ENCODE data around the gene PIEZO2. TPM values are rescaled to one million over a fixed set of nuclear protein-coding genes. Genes with fewer than 3 reads are reported as not detected.
"Not testable (repeated sequence)": the region's sequence is repeated elsewhere in the genome, so short reads cannot be mapped to it uniquely, and the experiment has no call there.

The PIEZO2 gene
- polyA plus RNA-seq, 1 donor, result 19.0 TPM

DNA sequence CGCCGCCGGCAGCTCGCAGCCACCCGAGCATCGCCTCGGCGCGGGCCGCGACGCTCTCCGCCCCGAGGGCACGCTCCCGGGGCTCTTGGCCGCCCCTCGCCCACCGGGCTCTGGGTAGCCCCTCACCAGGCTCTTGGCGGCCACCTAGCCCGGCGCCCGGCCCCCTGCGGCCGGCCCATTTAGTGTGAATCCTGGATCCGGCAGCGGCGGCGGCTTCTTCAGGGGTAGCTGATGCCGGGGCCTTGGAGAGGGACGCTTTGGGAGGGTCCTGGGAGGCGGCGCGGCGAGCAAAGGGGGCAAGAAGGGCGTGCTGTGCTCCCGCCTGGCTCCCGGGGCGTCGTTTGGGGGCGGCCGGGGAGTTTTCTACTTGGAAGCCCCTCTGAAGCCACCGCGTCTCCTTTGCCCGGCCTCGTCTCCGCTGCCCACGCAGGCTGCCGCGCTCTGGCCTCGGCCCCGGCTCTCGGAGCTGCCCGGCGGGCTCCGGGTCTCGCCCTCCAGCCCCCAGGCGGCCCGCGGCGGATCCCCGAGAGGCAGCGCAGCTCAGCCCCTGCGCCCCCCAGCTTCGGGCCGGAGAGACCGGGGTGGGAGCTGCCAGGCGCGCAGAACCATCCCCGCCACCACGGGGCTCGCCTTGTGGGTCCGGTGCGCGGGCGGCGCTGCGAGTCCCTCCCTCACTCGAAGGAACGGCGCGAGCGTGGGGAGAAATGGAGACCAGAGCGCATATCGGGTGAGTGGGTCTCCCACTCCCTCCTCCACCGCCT, 509 bp downstream of the PIEZO2 start:
- no peak for DNase-seq

DNA sequence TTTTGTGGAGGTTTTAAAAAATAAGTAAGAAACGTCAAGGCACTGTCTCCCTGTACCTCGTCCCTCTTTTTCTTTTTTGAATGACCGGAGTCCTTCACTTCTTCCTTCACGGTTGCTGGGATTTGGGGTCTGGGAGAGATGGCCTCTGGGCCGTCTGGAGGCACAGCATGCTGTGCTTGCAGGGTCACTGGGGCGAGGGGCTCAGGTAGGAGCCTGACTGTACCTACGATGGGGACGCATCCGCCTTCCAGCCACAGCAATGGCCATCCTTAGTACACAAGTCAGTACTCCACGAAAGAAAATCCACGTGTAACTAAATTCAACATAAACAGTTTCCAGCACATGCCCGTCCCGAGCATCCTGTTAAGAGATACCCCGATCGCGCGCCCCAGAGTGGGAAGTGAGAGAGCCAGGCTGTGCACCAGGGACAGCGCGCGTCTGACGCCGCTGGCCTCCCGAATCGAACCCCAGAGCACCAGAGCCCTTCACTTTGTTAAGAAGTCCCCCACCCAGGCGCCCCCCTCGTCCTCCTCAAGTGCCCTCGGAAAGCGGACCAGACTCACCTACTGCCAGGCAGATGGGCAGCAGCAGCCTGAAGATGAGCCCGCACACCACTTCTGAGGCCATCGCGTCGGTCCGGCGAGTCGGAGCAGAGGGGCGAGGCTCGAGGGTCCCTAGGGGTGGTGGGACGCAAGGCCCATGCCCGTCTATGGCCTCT, 1.2 kb downstream of the PIEZO2 start:
- DNase-seq, result no peak

DNA sequence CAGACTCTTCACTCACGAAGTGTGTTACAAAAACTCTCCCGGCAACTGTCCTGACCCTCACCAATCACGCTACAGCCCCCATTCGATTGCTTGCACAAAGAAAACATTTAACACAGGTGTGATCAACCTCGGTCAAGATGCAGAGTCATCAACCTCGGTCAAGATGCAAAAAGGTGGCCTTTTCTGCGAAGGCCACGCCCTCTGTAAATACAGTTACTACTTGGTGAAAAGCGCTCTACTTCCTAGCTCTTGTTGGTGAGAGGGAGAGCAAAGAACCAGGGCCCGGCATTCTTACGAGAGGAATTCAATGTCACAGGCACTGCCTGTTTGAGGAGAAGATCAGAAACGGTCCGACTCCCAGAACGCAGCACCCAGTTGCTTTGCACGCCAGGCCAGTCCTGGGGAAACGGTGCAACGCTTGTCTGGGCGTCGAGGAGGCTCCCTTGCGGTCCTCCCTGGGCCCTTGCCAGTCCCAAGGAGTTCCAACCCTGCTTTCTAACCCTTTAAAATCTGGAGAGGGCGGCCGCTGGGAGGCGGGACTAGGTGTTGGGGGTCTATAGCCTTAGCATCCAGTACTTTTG, 1.9 kb downstream of the PIEZO2 start:
- no peak for DNase-seq

DNA sequence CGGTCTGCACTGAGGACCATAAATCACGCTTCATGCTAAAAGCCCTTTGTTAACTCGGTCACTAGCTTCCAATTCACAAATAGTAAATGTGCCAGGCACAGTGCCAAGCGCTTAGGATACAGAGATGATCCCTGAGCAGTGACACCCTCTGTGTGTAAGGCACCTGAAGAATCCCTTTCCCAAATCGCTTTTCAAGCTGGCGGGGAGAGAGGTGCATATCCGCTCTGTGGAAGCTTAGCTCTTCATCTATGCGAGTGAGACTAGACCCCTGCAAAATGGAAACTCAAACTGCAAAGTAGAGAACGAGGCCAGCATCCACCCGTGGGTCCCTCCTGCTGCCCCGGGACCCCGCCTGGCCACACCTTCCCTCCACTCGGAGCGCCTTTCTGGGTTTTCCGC, 2.4 kb downstream of the PIEZO2 start:
- no peak for DNase-seq

DNA sequence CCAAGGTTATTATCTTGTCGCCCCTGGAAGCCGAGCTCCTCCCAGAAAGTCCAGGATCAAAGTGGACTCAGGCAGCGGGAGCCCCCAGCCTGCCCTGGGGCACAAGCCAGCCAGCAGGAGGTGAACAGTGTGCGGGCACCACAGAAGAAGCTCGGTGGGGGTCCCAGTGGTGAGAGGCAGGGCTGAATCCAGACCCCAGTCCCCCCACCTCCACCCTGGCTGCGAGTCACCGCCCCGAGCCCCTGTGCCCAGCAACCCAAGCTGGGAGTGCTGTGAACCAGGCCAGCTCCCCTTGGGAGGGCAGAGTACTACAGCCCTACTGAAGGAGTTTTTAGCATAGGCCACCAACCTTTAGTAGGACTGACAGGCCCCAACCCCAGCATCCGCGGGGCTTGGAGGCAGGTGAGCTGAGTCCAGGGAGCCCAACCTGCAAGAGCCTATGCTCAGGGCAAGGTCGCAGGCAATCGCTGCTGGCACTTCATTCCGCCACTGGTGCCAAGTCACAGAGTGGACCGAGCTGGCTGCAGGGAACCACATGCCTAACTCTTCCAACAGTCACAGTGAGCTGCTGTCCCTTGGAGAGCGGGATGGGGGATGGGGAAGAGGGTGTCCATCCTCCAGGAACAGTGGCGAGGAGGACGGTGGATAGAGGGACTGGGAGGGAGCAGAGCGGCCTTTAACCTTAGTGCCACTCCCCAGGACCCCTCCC, 3.0 kb downstream of the PIEZO2 start:
- no peak for DNase-seq

DNA sequence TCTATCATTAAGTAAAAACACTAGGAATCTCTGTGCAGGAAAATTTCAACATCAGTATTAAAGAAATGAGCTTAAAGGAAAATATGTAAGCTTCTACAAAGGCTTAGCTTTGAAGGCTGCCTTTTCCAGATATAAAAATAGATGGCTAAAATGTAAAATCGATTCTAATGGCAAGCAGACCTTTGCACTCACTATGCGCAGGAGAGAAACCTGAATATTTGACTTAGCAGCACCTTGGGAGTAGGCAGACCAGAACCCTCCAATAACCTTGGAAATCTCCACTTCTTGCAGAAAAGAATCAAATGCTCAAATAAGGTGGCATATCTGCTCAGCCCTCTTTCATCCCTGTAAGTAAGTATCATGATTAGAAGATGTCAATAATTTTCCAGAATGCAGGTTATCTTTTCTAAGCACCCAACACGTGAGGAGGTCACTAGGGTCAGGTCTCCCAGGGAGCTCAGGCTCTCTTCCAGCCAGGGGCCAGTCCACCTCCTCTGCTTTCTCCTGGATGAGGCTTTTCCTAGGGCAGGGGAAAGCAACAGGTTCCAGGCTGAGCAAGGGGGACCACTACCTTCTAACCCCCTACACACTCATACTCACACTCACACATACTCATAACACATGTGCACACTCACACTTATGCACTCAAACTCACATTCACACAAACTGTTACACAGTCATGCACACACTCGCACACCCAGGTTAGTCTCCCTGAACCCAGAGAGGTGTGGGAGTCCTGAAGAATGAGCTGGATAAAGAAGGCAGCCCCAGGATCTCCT, 3.8 kb downstream of the PIEZO2 start:
- no peak for DNase-seq

DNA sequence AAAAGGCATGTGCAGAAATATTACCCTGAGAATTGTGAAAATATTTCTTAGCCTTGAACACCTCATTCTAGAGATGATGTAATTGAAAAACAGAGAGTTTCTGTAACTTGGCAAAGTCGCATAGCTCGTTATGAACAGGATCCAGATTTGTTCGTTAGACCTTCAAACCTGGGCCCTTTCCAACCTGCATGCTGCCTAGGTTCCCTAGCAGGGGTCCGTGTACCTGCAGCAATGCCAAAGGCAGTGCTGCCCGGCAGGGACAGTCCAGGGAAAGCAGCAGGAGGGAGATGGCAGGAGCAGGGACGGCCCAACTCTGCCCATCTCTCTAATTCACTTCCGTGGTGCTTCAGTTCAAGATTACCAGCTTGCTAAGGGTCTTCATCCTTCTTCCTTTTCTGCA, 12.0 kb downstream of the PIEZO2 start:
- DNase-seq, result no peak

DNA sequence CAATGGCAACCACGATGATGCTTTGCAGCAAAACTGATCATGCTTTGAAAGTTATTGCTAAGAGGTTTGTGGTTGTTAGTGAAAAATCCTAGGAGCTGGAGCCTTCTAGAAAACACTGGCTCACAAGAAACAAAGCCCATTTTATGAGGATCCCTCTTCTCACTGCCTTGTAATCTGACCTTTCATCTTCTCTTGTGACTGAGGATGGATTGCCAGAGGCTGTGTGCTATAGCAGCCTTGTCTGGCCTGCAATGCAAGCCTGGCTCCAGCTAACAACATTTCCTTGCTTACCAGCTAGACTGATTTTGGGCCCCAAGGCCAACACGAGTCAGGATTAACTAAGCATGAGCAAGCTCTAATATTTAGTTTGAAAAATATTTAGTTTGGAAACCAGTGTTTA, 13.1 kb downstream of the PIEZO2 start:
- DNase-seq, result no peak

DNA sequence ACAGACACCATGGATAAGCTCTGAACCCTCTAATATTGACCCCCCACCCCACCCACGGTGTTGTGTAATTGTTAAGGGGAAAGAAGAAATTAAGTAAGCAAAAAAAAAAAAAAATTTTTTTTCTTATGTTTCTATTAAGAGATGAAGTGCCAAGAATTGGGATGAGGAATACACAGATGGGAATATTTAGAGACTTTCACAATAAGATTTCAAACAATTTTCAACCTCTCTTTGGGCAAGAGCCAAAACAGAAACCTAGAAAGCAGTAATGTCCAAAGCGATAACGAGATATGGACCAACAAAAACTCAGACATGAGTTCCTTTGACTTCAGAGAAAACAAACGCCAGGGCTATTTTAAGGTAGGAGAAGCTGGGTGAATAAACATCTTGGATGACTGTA, 14.4 kb downstream of the PIEZO2 start:
- DNase-seq, result no peak

DNA sequence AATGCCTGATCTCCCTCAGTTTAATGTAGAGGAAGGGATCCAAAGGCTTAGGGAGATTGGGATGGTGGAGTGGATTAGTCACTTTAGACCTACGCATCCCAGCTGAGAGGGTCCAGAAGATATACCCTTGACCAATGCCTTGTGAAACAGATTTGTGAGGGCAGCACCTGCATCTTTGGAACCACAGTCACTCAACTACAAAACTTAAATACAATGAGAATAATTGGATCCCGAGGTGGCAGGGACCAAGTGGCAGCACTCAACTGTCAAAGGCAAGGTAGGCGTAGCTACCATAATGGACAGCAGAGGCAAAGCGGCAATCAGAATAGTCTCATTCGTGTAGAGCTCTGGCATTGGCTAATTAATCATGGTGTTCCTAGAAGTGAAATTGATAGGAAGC, 20.3 kb downstream of the PIEZO2 start:
- DNase-seq, result not testable (repeated sequence)

DNA sequence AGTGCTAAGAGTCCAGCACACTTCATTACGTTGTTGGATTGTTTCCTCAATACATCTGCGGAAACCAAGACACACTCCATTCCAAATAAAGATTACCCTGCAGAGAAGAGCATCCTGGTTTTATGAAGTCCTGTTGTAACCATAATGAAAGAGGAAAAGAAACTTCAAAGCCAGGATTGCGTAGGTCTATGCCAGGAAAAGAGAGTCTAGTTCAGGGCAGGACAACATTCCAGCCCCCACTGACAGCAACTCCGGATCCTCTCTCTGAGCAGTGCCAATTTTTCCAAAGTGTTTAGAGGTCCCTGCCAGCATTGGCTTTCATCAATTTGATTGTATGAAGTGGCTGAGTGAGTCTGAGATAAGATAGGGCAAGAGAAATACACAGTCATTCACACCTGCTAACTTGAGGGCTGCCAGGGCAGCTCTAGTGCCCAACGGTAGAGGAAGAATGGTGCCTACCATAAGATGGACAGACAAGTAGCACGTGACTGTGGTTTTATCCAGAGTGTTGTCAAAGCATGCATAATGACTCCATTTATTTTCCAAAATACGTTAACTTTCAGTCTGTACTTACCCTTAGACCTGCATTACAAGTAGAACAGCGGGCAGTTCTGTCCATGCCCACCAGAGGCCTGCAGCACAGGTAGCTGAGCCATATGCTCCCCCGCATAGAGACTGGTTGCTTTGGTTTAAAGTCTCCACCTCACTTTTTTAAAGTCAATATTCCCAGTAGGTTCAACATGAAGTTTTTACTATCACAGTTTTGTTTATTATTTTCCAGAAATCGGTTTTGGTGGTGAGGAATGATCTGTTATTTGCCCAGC, 23.7 kb downstream of the PIEZO2 start:
- DNase-seq, result no peak

DNA sequence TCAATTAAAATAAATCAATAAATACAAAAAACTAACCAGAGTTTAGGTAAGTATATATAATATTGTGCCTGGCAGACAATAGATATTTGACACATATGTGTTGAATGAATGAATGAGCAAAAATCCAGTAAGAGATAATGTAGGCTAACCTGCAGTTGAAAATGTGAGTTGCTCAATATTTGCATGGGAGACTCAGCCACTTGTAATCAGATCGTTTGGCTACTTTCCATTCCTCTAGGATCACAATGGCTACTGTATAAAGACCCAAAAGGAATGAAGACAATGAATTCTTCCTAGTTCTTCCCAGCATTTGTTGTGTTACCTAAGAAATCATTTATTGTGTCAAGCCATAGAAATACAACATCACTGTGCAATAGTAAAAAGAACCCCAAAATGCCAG, 25.3 kb downstream of the PIEZO2 start:
- DNase-seq, result no peak

DNA sequence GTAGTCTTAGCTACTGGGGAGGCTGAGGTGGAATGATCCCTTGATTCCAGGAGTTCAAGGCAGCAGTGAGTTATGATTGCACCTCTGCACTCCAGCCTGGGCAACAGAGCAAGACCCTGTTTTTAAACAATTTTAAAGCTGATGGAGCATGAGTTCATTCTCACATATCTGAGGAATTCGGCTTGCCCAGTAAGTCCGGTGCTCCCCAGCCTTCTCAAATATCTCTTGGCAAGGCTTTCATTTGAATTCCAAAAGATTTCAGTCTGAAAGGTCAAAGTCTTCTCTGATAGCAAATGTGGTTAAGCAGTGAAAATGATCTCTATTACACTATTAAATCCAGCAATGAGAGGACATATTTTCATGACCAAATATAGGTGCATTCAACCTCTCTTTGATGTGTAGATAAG, 27.9 kb downstream of the PIEZO2 start:
- no peak for DNase-seq

DNA sequence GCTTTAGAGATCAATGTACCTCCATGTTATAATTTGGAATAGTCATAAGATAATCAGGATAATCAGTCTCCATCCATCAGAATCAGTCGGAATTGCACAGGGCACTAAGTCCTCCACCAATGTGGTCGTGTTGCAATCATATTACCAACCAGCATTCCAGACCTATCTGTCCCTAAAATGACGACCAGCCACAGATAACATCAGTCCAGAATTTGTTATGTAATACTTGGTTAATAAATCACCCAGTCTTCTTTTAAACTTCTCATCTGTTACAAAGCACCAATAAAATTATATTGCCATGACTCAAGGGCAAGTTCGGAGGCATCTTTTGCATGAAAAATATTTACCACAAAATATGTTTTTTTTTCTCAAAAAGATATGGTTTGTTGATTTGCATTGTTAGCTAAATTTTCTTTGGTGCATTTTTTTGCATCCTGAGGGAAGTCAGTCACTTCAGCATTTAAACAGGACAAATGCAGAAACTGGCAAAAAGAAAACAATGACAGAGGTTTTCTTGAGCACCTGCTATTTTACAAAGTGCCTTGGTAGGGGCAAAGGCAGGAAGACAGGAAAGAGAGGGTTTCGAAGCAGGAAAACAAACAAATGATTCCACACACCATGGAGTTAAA, 29.3 kb downstream of the PIEZO2 start:
- no peak for DNase-seq

DNA sequence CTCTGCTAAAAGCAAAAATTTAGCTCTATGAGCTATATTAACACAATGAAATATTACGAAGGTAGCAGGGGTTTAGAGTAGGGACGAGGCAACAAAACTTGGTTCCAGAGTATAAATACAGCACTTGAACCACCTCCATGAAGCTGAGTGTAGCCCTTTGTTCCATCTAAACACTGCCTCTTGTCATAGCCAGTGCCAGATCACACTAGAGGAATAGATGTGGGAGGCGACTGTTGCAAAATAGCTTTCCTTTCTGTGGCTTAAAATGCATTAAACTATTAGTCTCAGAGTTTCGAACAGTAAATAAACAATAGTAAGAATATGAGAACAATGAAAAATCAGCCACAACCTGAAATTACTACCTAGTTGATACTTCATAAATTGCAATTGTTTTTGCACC, 29.8 kb downstream of the PIEZO2 start:
- DNase-seq, result no peak

DNA sequence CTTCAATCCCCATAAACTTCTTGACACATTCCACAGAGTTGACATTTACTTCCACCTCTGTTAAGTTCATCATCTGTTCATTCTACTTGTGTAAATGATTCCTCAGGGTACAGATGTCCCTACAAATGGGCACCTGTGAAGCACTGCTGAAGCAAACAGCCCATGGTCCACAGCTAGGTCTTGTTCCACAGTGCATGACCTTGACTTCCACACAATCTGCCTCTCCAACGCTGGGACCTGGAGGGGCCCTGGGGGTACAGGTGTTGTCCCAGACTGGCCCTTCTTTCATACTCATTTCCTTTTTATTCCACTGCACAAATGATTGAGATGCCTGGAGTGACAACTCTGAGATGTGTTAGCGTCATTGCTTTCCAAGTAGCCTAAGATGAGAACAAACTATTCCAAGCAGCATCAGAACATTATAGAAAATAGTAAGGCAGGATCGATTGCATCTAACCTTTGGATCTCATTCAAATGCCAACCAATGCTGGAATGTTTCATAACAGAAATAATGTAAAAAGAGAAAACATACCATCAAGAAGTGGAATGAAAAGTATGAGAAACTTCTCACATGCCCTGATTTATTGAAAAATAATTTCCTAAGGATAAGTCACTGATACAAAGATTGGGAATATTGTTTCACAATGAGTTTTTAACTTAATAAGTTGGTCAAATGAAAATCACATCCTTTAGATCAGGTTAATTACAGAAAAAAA, 31.2 kb downstream of the PIEZO2 start:
- DNase-seq, result no peak

DNA sequence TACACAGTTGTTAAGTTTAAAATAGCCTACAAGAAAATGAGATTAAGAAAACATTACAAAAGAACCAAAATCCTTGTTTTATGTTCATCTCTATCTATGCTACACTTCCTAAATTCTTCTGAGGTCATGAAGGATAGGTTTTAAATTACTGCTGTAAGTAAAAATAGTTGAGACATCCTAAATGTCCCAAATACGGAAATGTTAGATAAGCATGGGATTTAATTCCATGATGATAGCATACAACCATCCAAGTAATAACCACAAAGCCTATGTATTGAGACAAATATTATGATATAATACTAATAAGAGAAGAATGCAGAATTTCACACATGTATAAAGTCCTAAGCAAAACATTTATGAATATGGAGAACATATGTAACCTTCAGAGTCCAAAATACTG, 34.1 kb downstream of the PIEZO2 start:
- DNase-seq, result no peak

DNA sequence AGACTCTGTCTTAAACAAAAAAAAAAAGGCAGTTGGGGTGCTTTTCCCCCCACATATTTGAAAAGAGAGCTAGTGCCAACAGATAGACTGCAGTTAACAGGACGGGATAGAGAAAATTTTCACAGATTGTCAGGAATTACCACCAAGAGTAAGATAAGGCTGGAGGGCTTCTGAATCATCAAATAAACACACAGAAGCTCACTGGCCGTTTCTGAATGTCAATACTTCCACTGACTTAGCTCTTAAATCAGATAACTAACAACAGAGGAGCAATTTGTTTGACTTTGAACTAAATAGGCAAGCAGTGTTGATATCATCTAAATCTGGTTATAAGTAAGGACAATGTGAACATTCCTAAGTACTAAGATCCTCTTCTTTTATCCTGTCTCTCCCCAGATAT, 34.7 kb downstream of the PIEZO2 start:
- no peak for DNase-seq

DNA sequence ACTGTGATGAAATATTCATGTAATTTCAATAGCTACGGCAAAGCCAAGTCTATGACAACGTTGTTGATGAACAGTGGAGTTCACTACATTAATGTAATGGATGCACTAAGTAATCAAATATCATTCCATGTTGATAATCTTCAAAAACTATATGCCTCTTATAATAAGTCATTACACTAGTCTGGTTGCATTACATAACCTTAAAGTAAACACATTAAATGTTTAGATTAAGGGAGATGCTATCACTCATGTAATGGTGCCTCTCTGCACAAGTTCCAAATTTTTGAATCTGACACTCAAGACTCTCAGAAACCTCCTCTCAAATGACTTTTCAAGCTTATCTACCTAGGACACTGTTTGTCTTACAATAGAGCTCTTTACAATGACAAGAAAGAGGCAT, 35.4 kb downstream of the PIEZO2 start:
- DNase-seq, result no peak

DNA sequence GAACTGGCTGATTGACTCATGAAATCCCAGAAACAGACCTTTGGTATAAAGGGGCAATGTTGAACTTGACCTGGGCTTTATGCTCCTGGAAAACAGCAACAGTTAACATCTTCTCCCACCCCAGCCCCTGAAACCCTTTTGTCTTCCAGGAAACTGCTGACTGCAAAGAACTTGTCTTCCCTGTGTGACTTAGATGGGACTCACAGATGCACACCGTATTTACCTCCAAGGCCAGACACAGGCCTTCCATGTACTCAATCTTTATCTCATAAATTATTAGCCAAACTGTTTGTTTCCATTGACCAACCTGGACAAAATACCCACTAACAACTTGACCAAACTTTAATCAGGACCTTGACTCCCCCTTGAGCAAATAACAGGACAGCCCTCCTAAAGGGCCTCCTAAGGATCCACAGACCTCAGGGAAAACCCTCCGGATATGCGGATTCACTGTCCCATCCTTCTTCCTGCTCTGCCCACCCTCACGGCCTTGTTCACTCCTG, 36.3 kb downstream of the PIEZO2 start:
- DNase-seq, result no peak
